Mesenchymal stem cell (in vitro differentiated cells and primary cell): Measurements from ENCODE around the gene SORL1.

ENCODE experiments used
- DNase-seq: peaks from one replicate; pipeline ENCODE4 v3.0.0-alpha.2; 2013
- H2AFZ ChIP-seq: one replicate; pipeline ENCODE4 v1.6.1; 2013; ENCODE audit warnings: low read depth, mild to moderate bottlenecking, control low read depth, inconsistent platforms, low read length, moderate library complexity
- H2AK5ac ChIP-seq: 2 replicates; pipeline ENCODE4 v1.6.1; 2013; ENCODE audit warnings: low read length, moderate library complexity, mild to moderate bottlenecking, inconsistent platforms; ENCODE audit not compliant: severe bottlenecking
- H2BK120ac ChIP-seq: one replicate; pipeline ENCODE4 v1.6.1; 2013; ENCODE audit warnings: low read depth, mild to moderate bottlenecking, inconsistent platforms, low read length, moderate library complexity
- H2BK12ac ChIP-seq, 2 experiments: one replicate each; pipeline ENCODE4 v1.6.1; 2013; ENCODE audit warnings: inconsistent platforms in 2 of 2, low read length in 2 of 2, mild to moderate bottlenecking in 2 of 2, moderate library complexity in 2 of 2, control low read depth in 1 of 2
- H2BK15ac ChIP-seq: one replicate; pipeline ENCODE4 v1.6.1; 2013; ENCODE audit warnings: mild to moderate bottlenecking, low read depth, inconsistent platforms; ENCODE audit not compliant: poor library complexity, severe bottlenecking
- H2BK5ac ChIP-seq: 2 replicates; pipeline ENCODE4 v1.6.1; 2013; ENCODE audit warnings: low read depth, mild to moderate bottlenecking, low read length, control low read depth, inconsistent platforms; ENCODE audit not compliant: poor library complexity, severe bottlenecking
- H3K14ac ChIP-seq, 2 experiments: one replicate each; pipeline ENCODE4 v1.6.1; 2013; ENCODE audit warnings: inconsistent platforms in 2 of 2, low read length in 2 of 2, control low read depth in 1 of 2, mild to moderate bottlenecking in 1 of 2, moderate library complexity in 1 of 2
- H3K18ac ChIP-seq, 2 experiments: one replicate each; pipeline ENCODE4 v1.6.1; 2013; ENCODE audit warnings: inconsistent platforms in 2 of 2, low read length in 2 of 2, control low read depth in 1 of 2, low read depth in 1 of 2, mild to moderate bottlenecking in 1 of 2
- H3K23ac ChIP-seq, 2 experiments: one replicate each; pipeline ENCODE4 v1.6.1; 2013; ENCODE audit warnings: inconsistent platforms in 2 of 2, low read length in 2 of 2, mild to moderate bottlenecking in 2 of 2, moderate library complexity in 2 of 2, control low read depth in 1 of 2
- H3K27ac ChIP-seq: 2 replicates; pipeline ENCODE4 v1.5.1; 2013; ENCODE audit warnings: mild to moderate bottlenecking, moderate library complexity, low read length, control low read depth, inconsistent platforms; ENCODE audit not compliant: poor library complexity, severe bottlenecking
- H3K27me3 ChIP-seq, 2 experiments: 2 replicates each; pipeline versions ENCODE4 v1.6.1 to v1.7.0; 2013; ENCODE audit warnings: low read length in 2 of 2, mild to moderate bottlenecking in 2 of 2, moderate library complexity in 2 of 2, control low read depth in 1 of 2, inconsistent platforms in 1 of 2; ENCODE audit not compliant: control insufficient read depth in 1 of 2, insufficient read depth in 1 of 2
- H3K36me3 ChIP-seq, 2 experiments: 2 replicates each; pipeline versions ENCODE4 v1.6.1 to v1.7.0; 2013; ENCODE audit warnings: low read length in 2 of 2, control low read depth in 1 of 2, inconsistent platforms in 1 of 2, low read depth in 1 of 2, mild to moderate bottlenecking in 1 of 2; ENCODE audit not compliant: insufficient read depth in 2 of 2, control insufficient read depth in 1 of 2
- H3K4ac ChIP-seq, 2 experiments: one replicate each; pipeline ENCODE4 v1.6.1; 2013; ENCODE audit warnings: inconsistent platforms in 2 of 2, low read length in 2 of 2, mild to moderate bottlenecking in 2 of 2, moderate library complexity in 2 of 2, control low read depth in 1 of 2, low read depth in 1 of 2
- H3K4me1 ChIP-seq: 2 replicates; pipeline ENCODE4 v1.6.1; 2013; ENCODE audit warnings: low read depth, low read length, control low read depth; ENCODE audit not compliant: control insufficient read depth, insufficient read depth
- H3K4me2 ChIP-seq: 2 replicates; pipeline ENCODE4 v1.6.1; 2013; ENCODE audit warnings: low read length, mild to moderate bottlenecking, inconsistent platforms; ENCODE audit not compliant: poor library complexity, severe bottlenecking
- H3K4me3 ChIP-seq, 2 experiments: 2 replicates each; pipeline versions ENCODE4 v1.5.1 to v1.7.0; 2013; ENCODE audit warnings: low read length in 2 of 2, mild to moderate bottlenecking in 2 of 2, control low read depth in 1 of 2, low read depth in 1 of 2; ENCODE audit not compliant: insufficient read depth in 1 of 2
- H3K79me1 ChIP-seq: replicated peaks from 2 replicates; pipeline ENCODE4 v1.6.1; 2013; ENCODE audit warnings: mild to moderate bottlenecking, control low read depth, low read length, inconsistent platforms; ENCODE audit not compliant: poor library complexity, severe bottlenecking
- H3K9ac ChIP-seq: 2 replicates; pipeline ENCODE4 v1.7.0; 2013; ENCODE audit warnings: mild to moderate bottlenecking, low read length, moderate library complexity
- H3K9me3 ChIP-seq: 2 replicates; pipeline ENCODE4 v1.7.0; 2013; ENCODE audit warnings: mild to moderate bottlenecking, low read length; ENCODE audit not compliant: control insufficient read depth
- H4K8ac ChIP-seq: one replicate; pipeline ENCODE4 v1.6.1; 2013; ENCODE audit warnings: inconsistent platforms, mild to moderate bottlenecking, low read length, moderate library complexity
- H4K91ac ChIP-seq: one replicate; pipeline ENCODE4 v1.6.1; 2013; ENCODE audit warnings: mild to moderate bottlenecking, low read length, inconsistent platforms
- WGBS: methylation state at CpG from one replicate; pipeline ENCODE4 v1.1.7; 2013; ENCODE audit warnings: mixed read lengths; 5-methylcytosine and 5-hydroxymethylcytosine counted together

SORL1 gene

GRCh38 chr11:121581607-121582006, 129.5 kb downstream of the SORL1 start:
- Histone ChIP-seq H3K27me3 (peaks cover 0 to 11% of the 10 kb centered on the region in 2 experiments), H2BK15ac (no peak overlapping the region), H3K4ac (no peak overlapping the region), H3K9ac (no peak overlapping the region), H3K36me3 (no peaks in the 10 kb centered on the region), H3K4me1 (no peaks in the 10 kb centered on the region), H3K79me1 (no peaks in the 10 kb centered on the region), H4K91ac (no peak overlapping the region), H3K9me3 (peaks cover 5% of the 10 kb centered on the region), H2AK5ac (no peak overlapping the region), H3K14ac (no peak overlapping the region), H3K27ac (no peak overlapping the region), H2BK12ac (no peak overlapping the region), H2BK120ac (no peak overlapping the region), H3K23ac (no peak overlapping the region), H2AFZ (no peak overlapping the region), H2BK5ac (no peak overlapping the region), H3K4me2 (no peak overlapping the region), H3K4me3 (no peak overlapping the region), H3K18ac (no peak overlapping the region), H4K8ac (no peak overlapping the region)
- WGBS = 86% methylated on average over 2 of the region's 4 CpGs
- DNase-seq = no peak

- H4K8ac ChIP-seq = no peak overlapping the region
- H3K79me1 ChIP-seq = no peaks in the 10 kb centered on the region
- H3K23ac ChIP-seq = no peak overlapping the region
- no peak overlapping the region for H3K4me3 ChIP-seq
- H2BK12ac ChIP-seq = no peak overlapping the region
- H3K18ac ChIP-seq = no peak overlapping the region
- no peak overlapping the region for H3K4ac ChIP-seq
- no peak overlapping the region for H2BK15ac ChIP-seq
- peak; percentile 36 for DNase-seq
- no peak overlapping the region for H3K27ac ChIP-seq
- no peak overlapping the region for H2AFZ ChIP-seq
- H3K14ac ChIP-seq = no peak overlapping the region
- H3K9ac ChIP-seq = no peak overlapping the region
- H3K4me2 ChIP-seq = no peak overlapping the region
- no peaks in the 10 kb centered on the region for H3K36me3 ChIP-seq
- no peak overlapping the region for H2AK5ac ChIP-seq
- peaks cover 5% of the 10 kb centered on the region for H3K9me3 ChIP-seq
- H2BK5ac ChIP-seq = no peak overlapping the region
- WGBS = 52% methylated on average over 4 of the region's 4 CpGs
- H3K4me1 ChIP-seq = no peaks in the 10 kb centered on the region
- peaks cover 0 to 6% of the 10 kb centered on the region in 2 experiments for H3K27me3 ChIP-seq
- no peak overlapping the region for H2BK120ac ChIP-seq
- no peak overlapping the region for H4K91ac ChIP-seq
These were observed 130.2 kb downstream of the SORL1 start for GRCh38 chr11:121582296-121582695.

- H3K18ac ChIP-seq = no peak overlapping the region
- no peak overlapping the region for H2BK5ac ChIP-seq
- peaks cover 5% of the 10 kb centered on the region for H3K9me3 ChIP-seq
- no peaks in the 10 kb centered on the region for H3K79me1 ChIP-seq
- H2AK5ac ChIP-seq = no peak overlapping the region
- no peak overlapping the region for H2AFZ ChIP-seq
- no peak for DNase-seq
- H3K27ac ChIP-seq = no peak overlapping the region
- H3K27me3 ChIP-seq = peaks cover 7 to 9% of the 10 kb centered on the region in 2 experiments
- no peak overlapping the region for H3K14ac ChIP-seq
- no peak overlapping the region for H2BK15ac ChIP-seq
- no peak overlapping the region for H2BK12ac ChIP-seq
- no peak overlapping the region for H3K4me2 ChIP-seq
- no peaks in the 10 kb centered on the region for H3K36me3 ChIP-seq
- whole genome bisulfite sequencing = 89% methylated on average over 2 of the region's 3 CpGs
- H4K91ac ChIP-seq = no peak overlapping the region
- H3K9ac ChIP-seq = no peak overlapping the region
- no peak overlapping the region for H3K4ac ChIP-seq
- H3K23ac ChIP-seq = no peak overlapping the region
- H2BK120ac ChIP-seq = no peak overlapping the region
- H3K4me3 ChIP-seq = no peak overlapping the region
- no peak overlapping the region for H4K8ac ChIP-seq
- no peaks in the 10 kb centered on the region for H3K4me1 ChIP-seq
These were observed 131.7 kb downstream of the SORL1 start for GRCh38 chr11:121583825-121584224.

- H3K27ac ChIP-seq = no peak overlapping the region
- H4K91ac ChIP-seq = no peak overlapping the region
- H3K4ac ChIP-seq = no peak overlapping the region
- H3K27me3 ChIP-seq = peaks cover 27 to 30% of the 10 kb centered on the region in 2 experiments
- H3K4me2 ChIP-seq = no peak overlapping the region
- no peaks in the 10 kb centered on the region for H3K36me3 ChIP-seq
- DNase-seq = no peak
- no peak overlapping the region for H2BK120ac ChIP-seq
- H3K23ac ChIP-seq = no peak overlapping the region
- no peak overlapping the region for H2AFZ ChIP-seq
- no peak overlapping the region for H2BK12ac ChIP-seq
- H3K4me3 ChIP-seq = no peak overlapping the region
- H3K79me1 ChIP-seq = no peaks in the 10 kb centered on the region
- H3K9ac ChIP-seq = no peak overlapping the region
- H3K4me1 ChIP-seq = no peaks in the 10 kb centered on the region
- H3K9me3 ChIP-seq = no peaks in the 10 kb centered on the region
- H3K14ac ChIP-seq = no peak overlapping the region
- H2BK5ac ChIP-seq = no peak overlapping the region
- no peak overlapping the region for H4K8ac ChIP-seq
- H2AK5ac ChIP-seq = no peak overlapping the region
- 100% methylated on average over 1 of the region's 2 CpGs for WGBS
- no peak overlapping the region for H2BK15ac ChIP-seq
- H3K18ac ChIP-seq = no peak overlapping the region
These were observed 134.6 kb downstream of the SORL1 start for GRCh38 chr11:121586750-121587149.
